H9 (cell line): ENCODE measurements around the gene TIMM13. TPM values are rescaled to one million over a fixed set of nuclear protein-coding genes. Genes with fewer than 3 reads are reported as not detected.

Source experiments
- DNase-seq: peaks from one replicate; pipeline ENCODE4 v3.0.0-alpha.2; 2017
- H2AFZ ChIP-seq: one replicate; pipeline ENCODE4 v1.6.1; 2013; ENCODE audit warnings: mild to moderate bottlenecking, low read length, control low read depth, moderate library complexity
- H2AK5ac ChIP-seq: 2 replicates; pipeline ENCODE4 v1.6.1; 2013; ENCODE audit warnings: low read length, control low read depth, mixed read lengths; ENCODE audit not compliant: insufficient read length
- H2BK120ac ChIP-seq: one replicate; pipeline ENCODE4 v1.6.1; 2013; ENCODE audit warnings: low read depth, mild to moderate bottlenecking, low read length, control low read depth, inconsistent platforms; ENCODE audit not compliant: poor library complexity, severe bottlenecking
- H2BK12ac ChIP-seq: 2 replicates; pipeline ENCODE4 v1.6.1; 2013; ENCODE audit warnings: low read length, control low read depth, mixed read lengths, low read depth; ENCODE audit not compliant: insufficient read length
- H2BK15ac ChIP-seq: 2 replicates; pipeline ENCODE4 v1.6.1; 2013; ENCODE audit warnings: low read depth, low read length, control low read depth
- H2BK20ac ChIP-seq: one replicate; pipeline ENCODE4 v1.6.1; 2013; ENCODE audit warnings: low read depth, mild to moderate bottlenecking, low read length, control low read depth, inconsistent platforms; ENCODE audit not compliant: poor library complexity, severe bottlenecking
- H2BK5ac ChIP-seq: 2 replicates; pipeline ENCODE4 v1.6.1; 2013; ENCODE audit warnings: low read length, control low read depth, mixed read lengths; ENCODE audit not compliant: insufficient read length
- H3K14ac ChIP-seq: 2 replicates; pipeline ENCODE4 v1.6.1; 2013; ENCODE audit warnings: low read length, control low read depth; ENCODE audit not compliant: insufficient read depth
- H3K18ac ChIP-seq: 2 replicates; pipeline ENCODE4 v1.6.1; 2013; ENCODE audit warnings: low read depth, mild to moderate bottlenecking, mixed read lengths, low read length, control low read depth; ENCODE audit not compliant: insufficient read length
- H3K23ac ChIP-seq: 2 replicates; pipeline ENCODE4 v1.6.1; 2013; ENCODE audit warnings: low read length, control low read depth, mixed read lengths, low read depth; ENCODE audit not compliant: insufficient read length
- H3K23me2 ChIP-seq: 2 replicates; pipeline ENCODE4 v1.6.1; 2013; ENCODE audit warnings: low read depth, mild to moderate bottlenecking, mixed read lengths, low read length, control low read depth; ENCODE audit not compliant: insufficient read length, poor library complexity, severe bottlenecking
- H3K27ac ChIP-seq: 2 replicates; pipeline ENCODE4 v1.5.1; 2013; ENCODE audit warnings: low read length, control low read depth, mixed read lengths, low read depth; ENCODE audit not compliant: insufficient read length
- H3K27me3 ChIP-seq: 2 replicates; pipeline ENCODE4 v1.6.1; 2013; ENCODE audit warnings: low read length, control low read depth, inconsistent platforms; ENCODE audit not compliant: insufficient read depth
- H3K4ac ChIP-seq: 2 replicates; pipeline ENCODE4 v1.6.1; 2013; ENCODE audit warnings: low read depth, mild to moderate bottlenecking, control low read depth, inconsistent platforms, low read length, moderate library complexity
- H3K4me1 ChIP-seq: 2 replicates; pipeline ENCODE4 v1.6.1; 2013; ENCODE audit warnings: low read length, control low read depth, inconsistent platforms; ENCODE audit not compliant: insufficient read depth
- H3K4me2 ChIP-seq: 2 replicates; pipeline ENCODE4 v1.6.1; 2013; ENCODE audit warnings: low read length, control low read depth, mixed read lengths; ENCODE audit not compliant: insufficient read length, insufficient read depth
- H3K56ac ChIP-seq: 2 replicates; pipeline ENCODE4 v1.6.1; 2013; ENCODE audit warnings: low read depth, mild to moderate bottlenecking, mixed read lengths, low read length, control low read depth; ENCODE audit not compliant: insufficient read length
- H3K79me1 ChIP-seq: 2 replicates; pipeline ENCODE4 v1.6.1; 2013; ENCODE audit warnings: low read depth, mild to moderate bottlenecking, moderate library complexity, low read length, control low read depth, inconsistent platforms; ENCODE audit not compliant: insufficient read depth, poor library complexity, severe bottlenecking
- H3K79me2 ChIP-seq: 2 replicates; pipeline ENCODE4 v1.6.1; 2013; ENCODE audit warnings: low read length, control low read depth, inconsistent platforms; ENCODE audit not compliant: insufficient read depth
- H3K9ac ChIP-seq: 2 replicates; pipeline ENCODE4 v1.6.1; 2013; ENCODE audit warnings: low read length, control low read depth, mixed read lengths; ENCODE audit not compliant: insufficient read length; ENCODE audit errors: extremely low read depth
- H3K9me3 ChIP-seq: one replicate; pipeline ENCODE4 v1.6.1; 2013; ENCODE audit warnings: low read depth, low read length, inconsistent platforms; ENCODE audit not compliant: control insufficient read depth
- H3T11ph ChIP-seq: one replicate; pipeline ENCODE4 v1.6.1; 2013; ENCODE audit warnings: mild to moderate bottlenecking, low read length, control low read depth, inconsistent platforms
- H4K20me1 ChIP-seq: one replicate; pipeline ENCODE4 v1.6.1; 2013; ENCODE audit not compliant: control insufficient read depth, insufficient read length, insufficient read depth
- H4K5ac ChIP-seq: 2 replicates; pipeline ENCODE4 v1.6.1; 2013; ENCODE audit warnings: low read depth, mild to moderate bottlenecking, mixed read lengths, low read length, control low read depth; ENCODE audit not compliant: insufficient read length
- H4K8ac ChIP-seq: replicated peaks from 2 replicates; pipeline ENCODE4 v1.6.1; 2013; ENCODE audit warnings: low read length, control low read depth, mixed read lengths, low read depth; ENCODE audit not compliant: insufficient read length
- H4K91ac ChIP-seq: 2 replicates; pipeline ENCODE4 v1.6.1; 2013; ENCODE audit warnings: low read depth, mild to moderate bottlenecking, moderate library complexity, mixed read lengths, low read length, control low read depth; ENCODE audit not compliant: insufficient read length
- H3K27ac Mint-ChIP-seq, 3 experiments: 2 replicates in 2 of 3; 3 replicates in 1 of 3; pipeline ENCODE4 v1.8.0; 2020 to 2021; ENCODE audit warnings: mixed read lengths in 3 of 3, mild to moderate bottlenecking in 1 of 3, moderate library complexity in 1 of 3
- H3K27me3 Mint-ChIP-seq: 2 replicates; pipeline ENCODE4 v1.8.0; 2021; ENCODE audit warnings: low read depth, mild to moderate bottlenecking, moderate library complexity, mixed read lengths
- H3K36me3 Mint-ChIP-seq, 3 experiments: 2 replicates in 2 of 3; 3 replicates in 1 of 3; pipeline ENCODE4 v1.8.0; 2020 to 2021; ENCODE audit warnings: low read depth in 3 of 3, mixed read lengths in 3 of 3; ENCODE audit not compliant: insufficient read depth in 1 of 3
- H3K4me1 Mint-ChIP-seq, 2 experiments: 2 replicates each; pipeline ENCODE4 v1.8.0; 2020; ENCODE audit warnings: mixed read lengths in 2 of 2
- H3K4me3 Mint-ChIP-seq, 2 experiments: 2 replicates in 1 of 2; 3 replicates in 1 of 2; pipeline ENCODE4 v1.8.0; 2020 to 2021; ENCODE audit warnings: mild to moderate bottlenecking in 2 of 2, mixed read lengths in 2 of 2, moderate library complexity in 1 of 2
- H3K9me3 Mint-ChIP-seq, 2 experiments: 2 replicates in 1 of 2; 3 replicates in 1 of 2; pipeline ENCODE4 v1.8.0; 2020; ENCODE audit warnings: mild to moderate bottlenecking in 2 of 2, mixed read lengths in 2 of 2, moderate library complexity in 1 of 2
- WGBS: extraction: QIAGEN DNeasy Blood & Tissue Kit; methylation state at CpG from one replicate; pipeline ENCODE4 v1.1.7; 2013; ENCODE audit warnings: missing lambda C conversion rate, low lambda C conversion rate, mixed read lengths; ENCODE audit not compliant: insufficient read length; ENCODE audit errors: extremely low coverage; 5-methylcytosine and 5-hydroxymethylcytosine counted together
- total RNA-seq: library from RNA; stranded (reverse); gene quantifications from 2 replicates; pipeline ENCODE4 v1.2.1, GENCODE V29; 2021
- TF ChIP-seq, protein P1 (sequence below): fragments of 200-600 bp; sonication (generic); conservative IDR thresholded peaks from 3 replicates; pipeline ENCODE4 v1.8.0; 2021; ENCODE audit warnings: antibody characterized with exemption, mild to moderate bottlenecking

TIMM13 gene
- total RNA-seq, 1 experiment from 2014 or later = 214 TPM

DNA sequence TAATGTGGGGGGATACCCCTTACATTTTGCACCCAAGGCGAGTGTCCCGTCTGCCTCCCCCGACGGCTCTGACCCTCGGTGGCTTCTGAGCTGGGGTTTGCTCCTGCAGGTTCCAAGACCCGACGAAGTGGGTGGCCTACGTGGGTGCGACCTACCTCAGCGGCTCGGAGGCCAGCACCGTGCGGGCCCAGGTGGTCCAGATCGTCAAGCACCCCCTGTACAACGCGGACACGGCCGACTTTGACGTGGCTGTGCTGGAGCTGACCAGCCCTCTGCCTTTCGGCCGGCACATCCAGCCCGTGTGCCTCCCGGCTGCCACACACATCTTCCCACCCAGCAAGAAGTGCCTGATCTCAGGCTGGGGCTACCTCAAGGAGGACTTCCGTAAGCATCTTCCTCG is 19.1 kb downstream of the TIMM13 start:
- TF ChIP-seq, protein P1, sequence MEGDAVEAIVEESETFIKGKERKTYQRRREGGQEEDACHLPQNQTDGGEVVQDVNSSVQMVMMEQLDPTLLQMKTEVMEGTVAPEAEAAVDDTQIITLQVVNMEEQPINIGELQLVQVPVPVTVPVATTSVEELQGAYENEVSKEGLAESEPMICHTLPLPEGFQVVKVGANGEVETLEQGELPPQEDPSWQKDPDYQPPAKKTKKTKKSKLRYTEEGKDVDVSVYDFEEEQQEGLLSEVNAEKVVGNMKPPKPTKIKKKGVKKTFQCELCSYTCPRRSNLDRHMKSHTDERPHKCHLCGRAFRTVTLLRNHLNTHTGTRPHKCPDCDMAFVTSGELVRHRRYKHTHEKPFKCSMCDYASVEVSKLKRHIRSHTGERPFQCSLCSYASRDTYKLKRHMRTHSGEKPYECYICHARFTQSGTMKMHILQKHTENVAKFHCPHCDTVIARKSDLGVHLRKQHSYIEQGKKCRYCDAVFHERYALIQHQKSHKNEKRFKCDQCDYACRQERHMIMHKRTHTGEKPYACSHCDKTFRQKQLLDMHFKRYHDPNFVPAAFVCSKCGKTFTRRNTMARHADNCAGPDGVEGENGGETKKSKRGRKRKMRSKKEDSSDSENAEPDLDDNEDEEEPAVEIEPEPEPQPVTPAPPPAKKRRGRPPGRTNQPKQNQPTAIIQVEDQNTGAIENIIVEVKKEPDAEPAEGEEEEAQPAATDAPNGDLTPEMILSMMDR = no peak
- H4K5ac ChIP-seq = no peak overlapping the region
- no peak for DNase-seq
- H3K27me3 ChIP-seq = no peaks in the 10 kb centered on the region
- no peak overlapping the region for H2AK5ac ChIP-seq
- H2BK12ac ChIP-seq = no peak overlapping the region
- H3K18ac ChIP-seq = no peak overlapping the region
- no peaks in the 10 kb centered on the region for H4K20me1 ChIP-seq
- no peaks in the 10 kb centered on the region for H3K23me2 ChIP-seq
- no peak overlapping the region for H2BK15ac ChIP-seq
- WGBS = no CpG with 5 or more reads among the region's 25 CpGs
- Mint-ChIP-seq H3K27me3 (peaks cover 50% of the 10 kb centered on the region), H3K27ac (no peak overlapping the region; a peak in 1 of 7 replicates), H3K4me3 (no peak overlapping the region), H3K36me3 (peaks cover 0 to 2% (median 0%) of the 10 kb centered on the region in 3 experiments; a peak in 1 of 7 replicates), H3K9me3 (peaks cover 7 to 16% of the 10 kb centered on the region in 2 experiments), H3K4me1 (no peaks in the 10 kb centered on the region)
- H3K4me2 ChIP-seq = no peak overlapping the region
- H4K8ac ChIP-seq = no peak overlapping the region
- H2AFZ ChIP-seq = no peak overlapping the region
- H3K4ac ChIP-seq = no peak overlapping the region
- H2BK120ac ChIP-seq = no peak overlapping the region
- no peaks in the 10 kb centered on the region for H3K4me1 ChIP-seq
- H3K14ac ChIP-seq = no peak overlapping the region
- no peak overlapping the region for H3T11ph ChIP-seq
- no peak overlapping the region for H2BK20ac ChIP-seq
- H2BK5ac ChIP-seq = no peak overlapping the region
- H3K56ac ChIP-seq = no peak overlapping the region
- no peaks in the 10 kb centered on the region for H3K79me2 ChIP-seq
- H3K79me1 ChIP-seq = no peaks in the 10 kb centered on the region
- no peak overlapping the region for H3K27ac ChIP-seq
- no peaks in the 10 kb centered on the region for H3K9me3 ChIP-seq
- H3K23ac ChIP-seq = no peak overlapping the region
- H4K91ac ChIP-seq = no peak overlapping the region
- H3K9ac ChIP-seq = no peak overlapping the region
